H1 (cell line): ENCODE data around the gene KCNK2. TPM values are rescaled to one million over a fixed set of nuclear protein-coding genes. Genes with fewer than 3 reads are reported as not detected.

Experiments
- CTCF ChIA-PET: fragments of 300-600 bp; sonication (Branson Sonifier 250); formaldehyde crosslinking; loops from one replicate; lab custom pipeline; 2021; ENCODE audit not compliant: partially characterized antibody; lab: Charles Lee
- POLR2A ChIA-PET: fragments of 300-600 bp; sonication (Branson Sonifier 250); formaldehyde crosslinking; loops from one replicate; lab custom pipeline; 2021; ENCODE audit warnings: inconsistent platforms; ENCODE audit not compliant: partially characterized antibody; lab: Charles Lee
- DNase-seq, 2 experiments: peaks; one replicate each; pipeline versions ENCODE4 v3.0.0 to v3.0.0-alpha.2; 2010 to 2022; ENCODE audit warnings: low spot score in 2 of 2, low read depth in 1 of 2, mixed read lengths in 1 of 2
- FAIRE-seq: peaks from 2 replicates; lab custom pipeline; 2011; peaks lifted over from hg19 to GRCh38; lab: Jason Lieb, UNC
- H2AFZ ChIP-seq: 2 replicates; pipeline ENCODE4 v1.8.1; 2012; ENCODE audit warnings: low read length, inconsistent platforms
- H2AK5ac ChIP-seq: 2 replicates; pipeline ENCODE4 v1.6.1; 2013; ENCODE audit warnings: low read depth, low read length
- H2BK120ac ChIP-seq: replicated peaks from 2 replicates; pipeline ENCODE3; 2013; ENCODE audit warnings: low read depth, low read length, inconsistent platforms
- H2BK12ac ChIP-seq: 2 replicates; pipeline ENCODE4 v1.6.1; 2013; ENCODE audit warnings: low read depth, low read length
- H2BK15ac ChIP-seq: 2 replicates; pipeline ENCODE4 v1.6.1; 2013; ENCODE audit warnings: low read length
- H2BK20ac ChIP-seq: 2 replicates; pipeline ENCODE4 v1.6.1; 2013; ENCODE audit warnings: low read length
- H2BK5ac ChIP-seq: 2 replicates; pipeline ENCODE4 v1.6.1; 2013; ENCODE audit warnings: low read depth, low read length
- H3K14ac ChIP-seq: 2 replicates; pipeline ENCODE4 v1.6.1; 2013; ENCODE audit warnings: inconsistent platforms; ENCODE audit not compliant: insufficient read length
- H3K18ac ChIP-seq: 2 replicates; pipeline ENCODE4 v1.6.1; 2013; ENCODE audit warnings: low read length; ENCODE audit errors: extremely low read depth
- H3K23ac ChIP-seq: 2 replicates; pipeline ENCODE4 v1.6.1; 2013; ENCODE audit warnings: inconsistent platforms; ENCODE audit not compliant: insufficient read length
- H3K23me2 ChIP-seq: 2 replicates; pipeline ENCODE4 v1.6.1; 2013; ENCODE audit warnings: low read depth, low read length
- H3K27ac ChIP-seq: 2 replicates; pipeline ENCODE4 v1.6.1; 2011; ENCODE audit warnings: low read depth, low read length, inconsistent platforms
- H3K27me3 ChIP-seq, 4 experiments: replicated peaks in 1 of 4; 1 replicate in 1 of 4; 2 replicates in 3 of 4; pipeline versions ENCODE4 v1.6.1 to v1.8.1; 2011 to 2013; ENCODE audit warnings: low read length in 3 of 4, mild to moderate bottlenecking in 3 of 4, inconsistent platforms in 2 of 4, mixed read lengths in 2 of 4, moderate library complexity in 1 of 4; ENCODE audit not compliant: control insufficient read depth in 3 of 4, insufficient read depth in 3 of 4; ENCODE audit errors: extremely low read depth in 1 of 4
- H3K36me3 ChIP-seq, 4 experiments: 2 replicates each; pipeline versions ENCODE4 v1.6.1 to v1.8.1; 2011 to 2013; ENCODE audit warnings: mild to moderate bottlenecking in 4 of 4, low read length in 3 of 4, moderate library complexity in 2 of 4, control low read depth in 1 of 4, inconsistent platforms in 1 of 4; ENCODE audit not compliant: insufficient read depth in 4 of 4, control insufficient read depth in 2 of 4
- H3K4ac ChIP-seq: replicated peaks from 2 replicates; pipeline ENCODE3; 2013; ENCODE audit warnings: low read length, low read depth, mixed read lengths, inconsistent platforms; ENCODE audit not compliant: insufficient read length
- H3K4me1 ChIP-seq, 4 experiments: replicated peaks in 1 of 4; 1 replicate in 1 of 4; 2 replicates in 3 of 4; pipeline versions ENCODE4 v1.6.1 to v1.8.1; 2011 to 2013; ENCODE audit warnings: low read length in 3 of 4, inconsistent platforms in 2 of 4, mixed read lengths in 1 of 4; ENCODE audit not compliant: insufficient read depth in 4 of 4, control insufficient read depth in 3 of 4
- H3K4me2 ChIP-seq, 2 experiments: 2 replicates each; pipeline versions ENCODE4 v1.6.1 to v1.8.1; 2011 to 2013; ENCODE audit warnings: low read depth in 2 of 2, low read length in 2 of 2, control low read depth in 1 of 2, inconsistent platforms in 1 of 2, mild to moderate bottlenecking in 1 of 2; ENCODE audit not compliant: insufficient read depth in 1 of 2
- H3K4me3 ChIP-seq, 4 experiments: fragments of 200-600, 300-600 bp in 1 of 4; sonication (generic), shearing (Covaris generic), sonication (Bioruptor Twin) in 1 of 4; 2 replicates each; pipeline versions ENCODE4 v1.5.1 to v1.8.1; 2011 to 2016; ENCODE audit warnings: low read length in 4 of 4, low read depth in 3 of 4, control low read depth in 2 of 4, inconsistent platforms in 2 of 4, mild to moderate bottlenecking in 2 of 4, mixed read lengths in 1 of 4, moderate library complexity in 1 of 4; ENCODE audit not compliant: insufficient read depth in 2 of 4; ENCODE audit errors: extremely low read depth in 1 of 4
- H3K56ac ChIP-seq: replicated peaks from 2 replicates; pipeline ENCODE3; 2013; ENCODE audit warnings: low read depth, mild to moderate bottlenecking, mixed read lengths, low read length, inconsistent platforms; ENCODE audit not compliant: insufficient read length
- H3K79me1 ChIP-seq: 2 replicates; pipeline ENCODE4 v1.6.1; 2013; ENCODE audit warnings: low read depth, low read length, control low read depth
- H3K79me2 ChIP-seq, 2 experiments: 2 replicates each; pipeline versions ENCODE4 v1.6.1 to v1.8.1; 2012 to 2013; ENCODE audit warnings: low read length in 2 of 2, mild to moderate bottlenecking in 2 of 2, inconsistent platforms in 1 of 2; ENCODE audit not compliant: insufficient read depth in 2 of 2, control insufficient read depth in 1 of 2
- H3K9ac ChIP-seq, 4 experiments: replicated peaks in 1 of 4; 1 replicate in 1 of 4; 2 replicates in 3 of 4; pipeline versions ENCODE4 v1.6.1 to v1.8.1; 2011 to 2013; ENCODE audit warnings: low read depth in 3 of 4, low read length in 3 of 4, control low read depth in 2 of 4, mild to moderate bottlenecking in 2 of 4, moderate library complexity in 2 of 4, inconsistent platforms in 1 of 4; ENCODE audit errors: extremely low read depth in 1 of 4
- H3K9me3 ChIP-seq, 2 experiments: 2 replicates each; pipeline versions ENCODE4 v1.6.1 to v1.8.1; 2012 to 2013; ENCODE audit warnings: mild to moderate bottlenecking in 2 of 2, moderate library complexity in 2 of 2, control low read depth in 1 of 2, inconsistent platforms in 1 of 2, low read depth in 1 of 2, low read length in 1 of 2, mixed read lengths in 1 of 2; ENCODE audit not compliant: insufficient read depth in 2 of 2
- H4K20me1 ChIP-seq, 2 experiments: replicated peaks in 1 of 2; 2 replicates each; pipeline versions ENCODE3 to v1.8.1; 2011 to 2013; ENCODE audit warnings: inconsistent platforms in 2 of 2, low read length in 2 of 2, mild to moderate bottlenecking in 1 of 2; ENCODE audit not compliant: insufficient read depth in 2 of 2, control insufficient read depth in 1 of 2
- H4K5ac ChIP-seq: 2 replicates; pipeline ENCODE4 v1.6.1; 2013; ENCODE audit warnings: low read length, low read depth, mixed read lengths, inconsistent platforms; ENCODE audit not compliant: insufficient read length
- H4K8ac ChIP-seq: 2 replicates; pipeline ENCODE4 v1.8.0; 2013; ENCODE audit warnings: mild to moderate bottlenecking, moderate library complexity, low read length, inconsistent platforms; ENCODE audit not compliant: insufficient read depth; ENCODE audit errors: extremely low read depth
- H4K91ac ChIP-seq: replicated peaks from 2 replicates; pipeline ENCODE3; 2013; ENCODE audit warnings: low read length, mixed read lengths, inconsistent platforms; ENCODE audit not compliant: insufficient read length
- BCL11A ChIP-seq, 2 experiments: IDR thresholded peaks; one replicate each; pipeline ENCODE4 v1.6.1; 2011; ENCODE audit warnings: low read depth in 2 of 2, low read length in 2 of 2, mild to moderate bottlenecking in 2 of 2
- CHD1 ChIP-seq: IDR thresholded peaks from 2 replicates; pipeline ENCODE4 v1.6.1; 2012; ENCODE audit warnings: low read depth, low read length, improper control_type of control experiment
- CTBP2 ChIP-seq: IDR thresholded peaks from 2 replicates; pipeline ENCODE4 v1.7.0; 2011; ENCODE audit warnings: borderline replicate concordance, mild to moderate bottlenecking, moderate library complexity, mixed read lengths, low read length; ENCODE audit not compliant: insufficient read depth, insufficient read length
- CTCF ChIP-seq, 3 experiments: IDR thresholded peaks; 1 replicate in 2 of 3; 2 replicates in 1 of 3; pipeline versions ENCODE4 v1.5.1 to v1.6.1; 2011; ENCODE audit warnings: low read length in 3 of 3, mild to moderate bottlenecking in 3 of 3, inconsistent platforms in 2 of 3, low read depth in 1 of 3, moderate library complexity in 1 of 3; ENCODE audit not compliant: insufficient read depth in 1 of 3; ENCODE audit errors: control extremely low read depth in 1 of 3
- HDAC6 ChIP-seq: IDR thresholded peaks from one replicate; pipeline ENCODE4 v1.7.1; 2012; ENCODE audit warnings: low read depth, mild to moderate bottlenecking, inconsistent platforms, low read length, moderate library complexity
- SP1 ChIP-seq: IDR thresholded peaks from 2 replicates; pipeline ENCODE4 v1.6.1; 2011; ENCODE audit warnings: low read depth, low read length
- TCF12 ChIP-seq: IDR thresholded peaks from 2 replicates; pipeline ENCODE4 v1.6.1; 2011; ENCODE audit warnings: low read depth, mild to moderate bottlenecking, low read length
- USF2 ChIP-seq: IDR thresholded peaks from 2 replicates; pipeline ENCODE4 v1.6.1; 2011; ENCODE audit warnings: low read length, improper control_type of control experiment
- YY1 ChIP-seq: IDR thresholded peaks from 2 replicates; pipeline ENCODE4 v1.6.1; 2011; ENCODE audit warnings: low read depth, mild to moderate bottlenecking, low read length
- WGBS, 2 experiments: shearing (Covaris generic) in 1 of 2; methylation state at CpG; one replicate each; pipeline versions ENCODE4 v1.1.6 to v1.1.7; 2013 to 2015; ENCODE audit warnings: low lambda C conversion rate in 2 of 2, mixed read lengths in 2 of 2, inconsistent platforms in 1 of 2, low coverage in 1 of 2, missing lambda C conversion rate in 1 of 2; ENCODE audit not compliant: insufficient replicate concordance in 2 of 2, insufficient coverage in 1 of 2, insufficient read length in 1 of 2; ENCODE audit errors: extremely low coverage in 1 of 2, missing lambda C conversion rate in 1 of 2; 5-methylcytosine and 5-hydroxymethylcytosine counted together
- polyA plus RNA-seq, 7 experiments: library from polyadenylated mRNA; depleted of rRNA in 3 of 7; stranded (reverse) in 5 of 7; unstranded in 2 of 7; fragments of >200 nt in 5 of 7; fragments of 200-250 nt in 2 of 7; gene quantifications; 1 replicate in 5 of 7; 2 replicates in 1 of 7; 4 replicates in 1 of 7; pipeline versions ENCODE4 v1.2.1 to v1.2.3, GENCODE V29; 2011 to 2013; ENCODE audit warnings: missing spikeins in 2 of 7, mixed read lengths in 2 of 7
- total RNA-seq: library from RNA; stranded (reverse); fragmentation: NEBNext Ultra II Directional; extraction: Animal tissue kit (Norgen Biotek cat#: 25700); gene quantifications from 2 replicates; pipeline ENCODE4 v1.2.1, GENCODE V29; 2021

Gene KCNK2
- total and polyA plus RNA-seq, 2 of the 8 experiments (the other 6 are each of a cell fraction or from before 2014, with no cell fraction given) = 0.59 to 1.2 TPM

- DNase-seq (no peak), FAIRE-seq (no peak)
- no peak overlapping the region for H3K27ac ChIP-seq
- ChIA-PET CTCF (interaction anchor here (0.9 kb wide), 1 partner anchor 8 kb away, joined by 3 read pairs; no protein-coding TSS in a partner anchor), POLR2A (no interaction called here)
- H3K9me3 ChIP-seq = no peaks in the 10 kb centered on the region
- no peak overlapping the region for H3K14ac ChIP-seq
- no peak overlapping the region for H3K9ac ChIP-seq
- no peak overlapping the region for H3K23ac ChIP-seq
- WGBS, 2 experiments = 70% methylated on average over 1 of the region's 1 CpG; no CpG with 5 or more reads in 1 of the 2 experiments
- no peaks in the 10 kb centered on the region for H3K79me1 ChIP-seq
- H3K4me1 ChIP-seq = peaks cover 0 to 6% (median 2%) of the 10 kb centered on the region in 4 experiments; a peak in 2 of 7 replicates
- H3K4me3 ChIP-seq = no peak overlapping the region
- no peak overlapping the region for H2AK5ac ChIP-seq
- H2BK20ac ChIP-seq = no peak overlapping the region
- H2BK120ac ChIP-seq = no peak overlapping the region
- H2AFZ ChIP-seq = 0 out of 2 replicates have a peak overlapping the region, but pooled peaks have one; percentile 11
- TF ChIP-seq HDAC6 (no peak), USF2 (no peak), YY1 (no peak), TCF12 (no peak), CTCF (IDR thresholded peaks at IDR 0.05; ENCODE audit: control extremely low read depth in 1 of 3, insufficient read depth in 1 of 3, low read depth in 1 of 3, low read length in 3 of 3) (no peak), CTBP2 (no peak), SP1 (no peak), BCL11A (IDR thresholded peaks at IDR 0.05; ENCODE audit: low read depth in 2 of 2, low read length in 2 of 2) (no peak), CHD1 (no peak)
- no peaks in the 10 kb centered on the region for H3K36me3 ChIP-seq
- H3K56ac ChIP-seq = no peak overlapping the region
- H3K27me3 ChIP-seq = no peaks in the 10 kb centered on the region
- no peak overlapping the region for H3K4me2 ChIP-seq
- H4K8ac ChIP-seq = no peak overlapping the region
- no peak overlapping the region for H4K91ac ChIP-seq
- no peaks in the 10 kb centered on the region for H3K23me2 ChIP-seq
- no peak overlapping the region; the same call in 1 of the 2 replicates for H2BK12ac ChIP-seq
- no peaks in the 10 kb centered on the region for H4K20me1 ChIP-seq
- H4K5ac ChIP-seq = no peak overlapping the region
- H3K18ac ChIP-seq = no peak overlapping the region
- no peak overlapping the region for H2BK5ac ChIP-seq
- H2BK15ac ChIP-seq = no peak overlapping the region
- no peak overlapping the region for H3K4ac ChIP-seq
- no peaks in the 10 kb centered on the region for H3K79me2 ChIP-seq
These were observed 133.3 kb downstream of the KCNK2 start for GRCh38 chr1:215215846-215216245.
